ENCODE data around the gene NLRP14.

NLRP14 gene

DNA sequence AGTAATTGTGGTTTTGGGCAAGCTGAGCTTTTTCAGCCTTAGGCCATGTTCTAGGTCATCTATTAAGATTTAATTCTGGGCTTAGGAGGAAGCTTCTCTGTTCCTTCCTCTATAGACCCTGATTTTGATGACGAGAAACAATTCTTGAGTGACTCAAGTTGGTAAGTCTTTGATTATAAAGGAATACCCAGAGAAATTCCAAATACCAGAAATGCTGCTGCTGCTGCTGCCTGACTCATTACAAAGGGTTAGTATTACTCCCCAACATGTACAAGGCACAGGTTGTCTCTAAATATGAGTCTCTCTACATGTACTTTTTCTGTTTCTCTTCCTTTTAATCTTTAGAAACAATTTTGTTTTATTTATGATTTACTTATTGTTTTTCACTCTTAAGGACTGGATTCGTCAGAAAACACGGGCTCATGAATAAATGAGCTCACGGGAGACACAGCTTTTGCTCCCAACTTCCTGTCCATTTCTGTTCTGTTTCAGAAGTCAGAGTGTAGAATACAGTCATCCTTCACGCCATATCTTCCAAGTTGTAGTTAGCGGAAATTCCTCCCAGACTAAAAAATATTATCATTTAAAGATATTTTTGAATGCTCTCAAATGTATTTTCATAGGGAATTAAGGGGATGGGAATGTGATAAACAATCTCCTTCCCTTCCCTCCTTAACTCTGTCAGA is 36.7 kb downstream of the NLRP14 start:
- no peak for DNase-seq

DNA sequence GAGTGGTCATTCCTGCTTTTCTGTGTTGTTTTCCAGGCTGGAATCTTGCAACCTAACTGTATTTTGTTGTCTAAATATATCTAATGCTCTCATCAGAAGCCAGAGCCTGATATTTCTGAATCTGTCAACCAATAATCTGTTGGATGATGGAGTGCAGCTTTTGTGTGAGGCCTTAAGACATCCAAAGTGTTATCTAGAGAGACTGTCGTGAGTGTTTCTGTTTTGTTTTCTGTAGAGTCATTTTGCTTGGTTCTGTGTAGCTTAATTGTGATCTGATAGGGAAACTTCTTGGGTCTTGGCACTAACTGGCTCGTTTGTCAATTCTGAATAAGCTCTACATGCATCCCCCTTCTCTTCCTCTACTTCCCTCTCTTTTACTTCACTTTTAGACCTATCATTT is 37.4 kb downstream of the NLRP14 start:
- no peak for DNase-seq

DNA sequence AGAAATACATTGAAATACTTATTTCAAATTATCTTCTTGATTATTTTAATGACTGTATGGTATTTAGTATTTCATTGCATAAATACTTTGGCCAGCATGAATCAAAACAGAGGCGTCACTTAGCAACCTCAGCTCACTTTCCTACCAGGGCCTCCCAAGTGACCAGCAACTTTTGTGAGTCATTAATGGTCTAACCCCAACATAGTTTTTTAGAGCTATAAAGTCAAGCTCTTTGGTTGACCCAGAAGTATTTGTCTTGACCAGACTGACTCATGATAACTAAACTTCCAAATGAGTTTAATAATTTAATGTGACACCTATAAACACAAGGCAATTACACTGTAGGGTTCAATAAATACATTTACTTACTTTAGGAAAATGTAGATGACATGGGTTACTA is 40.6 kb downstream of the NLRP14 start:
- DNase-seq: no peak

DNA sequence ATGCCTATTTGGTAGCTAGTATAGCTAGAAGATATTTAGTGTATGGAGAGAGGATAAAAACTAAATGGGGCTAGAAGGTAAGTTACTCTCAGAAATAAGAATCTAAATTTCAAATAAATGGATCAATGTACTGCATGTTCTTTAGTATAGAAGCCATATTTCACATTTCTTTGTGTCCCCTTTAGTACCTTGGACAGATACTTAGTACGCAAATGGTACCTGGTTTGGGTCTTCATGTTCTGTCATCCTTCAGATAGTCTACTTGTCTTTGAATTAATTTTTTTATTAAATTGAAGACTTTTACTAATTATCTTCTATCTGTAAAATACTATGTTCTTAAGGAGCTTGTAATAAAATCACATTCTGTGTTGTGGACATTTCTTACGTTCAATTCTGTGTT is 42.3 kb downstream of the NLRP14 start:
- DNase-seq: no peak

DNA sequence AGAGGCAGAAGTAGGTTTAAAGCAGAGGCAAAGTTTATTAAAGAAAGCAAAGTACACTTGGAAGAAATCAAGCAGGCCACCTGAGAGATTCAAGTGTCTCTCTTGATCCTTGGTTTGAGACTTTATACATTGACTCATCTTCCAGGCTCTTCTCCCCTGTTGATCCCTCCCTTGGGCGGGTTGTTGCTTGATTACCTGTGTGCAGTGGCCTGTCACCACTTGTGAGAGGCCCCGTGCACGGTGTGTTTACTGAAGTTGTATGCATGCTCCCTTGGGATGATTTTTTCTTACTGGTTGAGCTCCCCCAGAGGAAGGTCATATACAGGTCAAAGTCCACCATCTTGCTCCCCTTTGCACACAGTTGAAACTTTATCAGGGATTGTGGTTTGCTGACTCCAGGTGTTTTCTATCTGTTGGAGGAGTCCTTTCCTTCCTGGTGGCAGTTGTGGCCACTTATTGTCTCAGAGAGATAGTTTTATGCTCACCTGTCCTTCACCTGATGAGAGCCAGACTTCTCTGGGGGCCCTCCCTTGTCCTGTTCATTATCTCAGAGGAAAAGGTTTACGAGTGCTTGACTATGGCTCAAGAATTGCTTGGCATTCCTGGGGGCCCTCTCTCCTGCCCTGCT is 52.2 kb downstream of the NLRP14 start:
- DNase-seq: no peak

DNA sequence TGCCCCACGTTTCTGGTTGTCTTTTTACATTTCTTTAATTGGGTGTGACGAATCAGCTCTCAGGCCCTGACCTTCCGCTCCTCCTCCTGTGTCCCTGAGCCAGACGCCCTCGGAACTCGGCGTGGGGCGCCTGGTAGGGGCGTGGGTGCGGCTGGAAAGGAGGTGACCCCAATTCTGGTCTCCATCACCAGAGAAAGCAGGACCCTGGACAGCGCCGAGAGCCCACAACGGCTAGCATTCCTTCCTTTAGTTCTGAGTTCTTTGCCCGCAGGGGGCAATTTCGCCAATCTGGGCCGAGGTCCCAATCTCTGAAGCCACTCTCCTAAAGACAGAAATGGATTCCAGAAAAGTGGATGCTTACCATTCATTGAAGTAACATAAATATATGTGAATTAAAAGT is 56.8 kb downstream of the NLRP14 start:
- no peak for DNase-seq

DNA sequence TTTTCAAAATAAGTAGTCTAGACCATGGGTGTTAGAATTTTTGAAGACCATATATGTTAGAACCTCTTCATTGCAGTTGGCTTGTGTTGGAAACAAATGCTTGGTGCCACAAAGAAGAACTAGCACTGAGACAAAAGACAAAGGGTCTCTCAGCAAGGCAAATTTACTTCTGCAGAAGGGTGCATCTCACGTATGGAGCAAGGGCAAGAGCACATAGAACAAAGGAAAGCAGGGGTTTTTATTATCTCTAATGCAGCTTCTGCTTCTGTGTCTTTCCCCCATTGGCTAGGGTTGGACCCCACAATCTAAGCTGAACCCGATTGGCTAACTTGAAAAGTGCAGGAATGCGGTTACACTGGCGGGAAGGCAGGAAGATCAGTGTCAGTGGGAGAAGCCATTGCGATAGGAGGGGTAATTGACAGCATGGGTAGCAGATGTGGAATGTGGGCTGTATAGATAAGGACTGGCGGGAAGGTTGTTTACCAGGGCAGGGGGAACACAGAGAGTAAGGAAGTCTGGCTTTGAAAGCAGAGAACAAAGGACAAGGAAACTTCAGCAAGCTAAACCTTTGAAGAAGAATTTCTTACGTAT is 59.4 kb downstream of the NLRP14 start:
- DNase-seq: no peak

DNA sequence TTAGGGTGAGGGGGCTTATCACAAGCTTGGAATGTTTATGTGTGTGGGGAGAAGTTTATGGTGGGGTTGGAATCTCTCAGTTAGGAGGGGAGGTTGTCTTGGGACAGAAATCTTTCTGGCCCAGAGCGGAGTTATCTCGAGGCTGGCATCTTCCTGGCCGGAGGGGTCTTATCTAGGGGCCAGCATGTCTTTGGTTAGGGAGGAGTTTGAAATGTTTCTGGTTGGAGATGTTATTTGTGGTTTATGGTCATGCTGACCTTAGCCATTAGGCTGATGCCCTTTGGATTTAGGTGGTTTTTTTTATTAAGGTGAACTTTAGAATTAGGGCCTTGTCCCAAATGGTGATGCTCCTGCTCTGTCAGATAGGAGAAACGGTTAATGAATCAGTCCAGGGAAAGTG is 60.6 kb downstream of the NLRP14 start:
- DNase-seq: no peak

DNA sequence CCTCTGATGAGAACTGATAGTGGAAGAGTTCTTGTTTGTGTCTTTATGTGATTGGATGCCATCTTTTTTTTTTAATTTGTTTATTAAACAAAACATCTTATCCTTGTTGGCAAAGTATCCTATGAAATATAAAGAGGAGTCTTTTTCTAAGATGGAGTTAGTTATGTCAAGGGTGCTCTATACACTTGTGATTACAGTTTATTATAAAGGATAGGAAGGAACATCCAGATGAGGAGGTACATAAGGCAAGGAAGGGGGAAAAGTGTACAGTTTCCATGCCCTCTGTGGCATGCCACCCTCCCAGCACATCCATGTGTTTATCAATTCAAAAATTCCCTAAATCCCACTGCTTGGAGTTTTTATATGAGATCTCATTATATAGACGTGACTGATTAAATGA is 61.2 kb downstream of the NLRP14 start:
- no peak for DNase-seq

DNA sequence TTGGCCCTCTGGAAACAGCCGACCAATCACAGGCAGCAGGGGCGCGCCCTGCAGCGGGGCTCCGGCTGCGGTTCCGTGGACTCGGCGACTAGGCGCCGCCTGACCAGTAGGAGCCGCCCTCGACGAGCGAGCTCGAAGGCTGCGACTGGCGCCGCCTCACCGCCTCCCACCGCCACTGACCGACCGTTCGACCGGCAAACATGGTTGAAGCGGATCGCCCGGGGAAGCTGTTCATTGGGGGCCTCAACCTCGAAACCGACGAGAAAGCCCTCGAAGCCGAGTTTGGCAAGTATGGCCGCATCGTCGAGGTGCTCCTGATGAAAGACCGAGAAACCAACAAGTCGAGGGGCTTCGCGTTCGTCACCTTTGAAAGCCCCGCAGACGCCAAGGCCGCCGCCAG is 68.6 kb downstream of the NLRP14 start, which contains the start of gene RBMXL2:
RBMXL2 (plus strand) TSS at position 78 of the 400 bp plus-strand sequence; CDS start at position 201, 123 bp downstream.
- no peak for DNase-seq

DNA sequence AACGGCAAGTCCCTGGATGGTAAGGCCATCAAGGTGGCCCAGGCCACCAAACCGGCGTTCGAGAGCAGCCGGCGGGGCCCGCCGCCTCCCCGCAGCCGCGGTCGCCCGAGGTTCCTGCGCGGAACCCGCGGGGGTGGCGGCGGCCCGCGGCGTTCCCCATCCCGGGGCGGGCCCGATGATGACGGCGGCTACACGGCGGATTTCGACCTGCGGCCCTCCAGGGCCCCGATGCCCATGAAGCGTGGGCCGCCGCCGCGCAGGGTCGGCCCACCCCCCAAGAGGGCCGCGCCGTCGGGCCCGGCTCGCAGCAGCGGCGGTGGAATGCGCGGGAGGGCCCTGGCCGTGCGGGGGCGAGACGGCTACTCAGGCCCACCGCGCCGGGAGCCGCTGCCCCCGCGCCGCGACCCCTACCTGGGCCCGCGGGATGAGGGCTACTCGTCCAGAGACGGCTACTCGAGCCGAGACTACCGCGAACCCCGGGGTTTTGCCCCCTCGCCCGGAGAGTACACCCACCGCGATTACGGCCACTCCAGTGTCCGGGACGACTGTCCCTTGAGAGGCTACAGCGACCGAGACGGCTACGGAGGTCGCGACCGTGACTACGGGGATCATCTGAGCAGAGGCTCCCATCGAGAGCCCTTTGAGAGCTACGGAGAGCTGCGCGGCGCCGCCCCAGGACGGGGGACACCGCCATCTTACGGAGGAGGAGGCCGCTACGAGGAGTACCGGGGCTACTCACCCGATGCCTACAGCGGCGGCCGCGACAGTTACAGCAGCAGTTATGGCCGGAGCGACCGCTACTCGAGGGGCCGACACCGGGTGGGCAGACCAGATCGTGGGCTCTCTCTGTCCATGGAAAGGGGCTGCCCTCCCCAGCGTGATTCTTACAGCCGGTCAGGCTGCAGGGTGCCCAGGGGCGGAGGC is 69.3 kb downstream of the NLRP14 start:
- DNase-seq: no peak

DNA sequence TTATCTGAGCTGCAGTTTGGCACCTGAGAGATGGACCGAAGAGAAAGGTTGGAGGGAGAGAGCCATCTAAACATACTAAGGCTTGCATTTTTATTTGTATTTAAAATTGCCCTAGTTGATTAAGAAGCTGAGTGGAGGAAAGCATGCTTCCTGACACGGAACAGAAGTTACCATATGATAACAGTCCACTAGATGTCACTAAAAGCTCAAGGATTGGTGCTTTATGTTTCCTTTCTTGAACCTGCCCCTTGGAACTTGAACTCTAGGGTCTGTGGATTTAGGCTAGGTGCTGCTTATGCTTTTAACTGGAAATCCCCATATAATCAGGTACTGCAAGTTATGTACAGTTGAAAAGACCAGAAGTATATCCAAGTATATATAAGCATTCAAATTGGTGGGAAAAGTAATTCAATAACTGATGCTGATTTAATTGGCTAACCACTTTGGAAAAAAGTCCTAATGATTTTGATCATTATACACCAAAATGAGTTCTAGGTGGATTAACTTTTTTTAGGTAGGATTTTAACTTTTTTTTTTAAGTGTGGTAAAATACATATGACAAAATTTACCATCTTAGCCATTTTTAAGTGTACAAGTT is 78.1 kb downstream of the NLRP14 start:
- DNase-seq: peak; percentile 33

DNA sequence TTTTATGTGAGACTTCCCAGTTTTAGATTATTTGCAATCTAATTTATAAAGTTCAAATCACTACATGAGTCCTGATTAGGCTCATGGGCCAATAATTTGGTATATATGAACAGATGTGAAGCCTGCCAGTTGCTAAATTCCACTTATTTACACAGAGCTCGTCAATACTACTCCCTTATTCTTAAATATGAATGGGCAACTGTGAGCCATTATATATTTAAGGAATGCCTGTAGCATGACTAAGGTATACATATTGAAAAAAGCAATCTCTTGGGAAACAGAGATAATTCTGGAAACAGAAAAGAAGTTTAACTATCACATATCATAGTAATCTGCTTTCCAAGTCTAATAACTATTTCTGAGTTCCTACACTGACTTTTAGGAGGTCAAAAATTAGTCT is 95.5 kb downstream of the NLRP14 start:
- no peak for DNase-seq

DNA sequence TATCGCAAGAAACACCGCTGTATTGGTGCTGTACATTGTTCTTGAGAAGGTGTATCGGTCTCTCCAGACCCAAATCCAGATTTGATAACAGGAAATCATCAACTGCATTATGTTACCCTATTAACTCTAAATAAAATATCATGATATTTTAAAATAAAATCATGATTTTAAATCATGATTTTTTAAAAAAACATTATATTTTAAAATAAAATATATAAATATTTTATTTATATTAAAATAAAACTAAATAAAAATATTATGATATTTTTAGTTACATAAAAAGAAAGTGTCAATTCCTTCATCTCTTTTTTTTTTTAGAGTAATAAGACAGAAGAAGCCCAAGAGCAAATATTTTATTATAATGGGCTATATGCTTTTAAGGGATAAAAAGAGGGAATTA is 96.1 kb downstream of the NLRP14 start:
- DNase-seq: no peak
